ENCODE data around the gene TEX19. TPM values are rescaled to one million over a fixed set of nuclear protein-coding genes. Genes with fewer than 3 reads are reported as not detected.

TEX19 gene
- polyA plus RNA-seq, 1 donor, result not detected

DNA sequence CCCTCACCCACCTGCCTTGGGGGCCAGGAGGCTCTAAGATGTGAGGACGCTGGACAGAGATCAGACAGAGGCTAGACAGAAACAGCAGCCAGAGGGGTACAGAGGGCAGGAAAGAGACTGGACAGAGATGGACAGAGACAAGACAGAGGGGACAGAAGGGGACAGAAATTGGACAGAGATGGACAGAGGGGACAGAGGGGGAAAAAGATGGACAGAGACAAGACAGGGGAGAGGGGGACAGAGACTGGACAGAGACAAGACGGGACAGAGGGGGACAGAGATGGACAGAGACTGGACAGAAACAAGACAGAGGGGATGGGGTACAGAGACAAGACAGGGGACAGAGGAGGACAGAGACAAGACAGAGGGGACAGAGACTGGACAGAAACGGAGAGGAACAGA is 28.7 kb downstream of the TEX19 start:
- peaks cover 7% of the 10 kb centered on the region for H3K36me3 ChIP-seq (ENCODE audit: control insufficient read depth, insufficient read depth, low read length)
- peaks cover 9% of the 10 kb centered on the region for H3K4me1 ChIP-seq (ENCODE audit: control insufficient read depth, insufficient read depth, low read length)
- H3K9me3 ChIP-seq (ENCODE audit: control insufficient read depth, low read depth, low read length), result peaks cover 2% of the 10 kb centered on the region
- WGBS (ENCODE audit: insufficient coverage, low lambda C conversion rate), result 63% methylated on average over 1 of the region's 3 CpGs
- no peak for DNase-seq
- H3K27ac ChIP-seq (ENCODE audit: low read length), result no peak overlapping the region
- H3K4me3 ChIP-seq (ENCODE audit: low read length), result no peak overlapping the region
- peaks cover 39% of the 10 kb centered on the region for H3K27me3 ChIP-seq (ENCODE audit: control insufficient read depth, insufficient read depth, low read length)

DNA sequence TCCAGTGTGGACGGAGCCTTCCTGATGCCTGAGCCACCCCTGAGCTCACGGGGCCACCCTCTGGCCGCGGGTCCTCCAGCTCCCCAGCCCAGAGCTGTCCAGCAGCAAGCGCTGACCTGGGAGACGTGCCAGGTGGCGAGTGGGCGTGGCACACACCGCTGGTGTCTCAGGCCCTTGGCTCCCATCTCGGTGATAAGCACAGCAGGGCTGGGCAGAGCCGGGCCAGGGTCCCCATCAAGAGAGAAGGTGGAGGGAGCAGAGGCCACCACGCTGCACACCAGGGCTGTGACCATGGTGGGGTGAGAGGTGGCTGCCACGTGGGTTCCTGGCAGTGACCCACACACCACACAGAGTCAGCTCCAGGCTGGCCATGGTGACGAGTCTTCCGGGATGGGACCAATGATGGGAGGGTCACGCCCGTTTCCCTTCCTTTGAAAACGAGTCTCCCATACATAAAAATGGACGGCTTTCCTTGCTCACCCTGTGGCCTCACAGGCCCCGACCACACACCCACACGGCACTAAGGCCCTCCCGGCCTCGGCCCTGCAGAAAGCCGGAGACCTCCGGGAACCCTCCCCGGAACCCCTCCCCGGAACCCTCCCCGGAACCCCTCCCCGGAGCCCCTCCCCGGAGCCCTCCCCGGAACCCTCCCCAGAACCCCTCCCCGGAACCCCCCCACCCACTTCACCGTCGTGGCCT is 29.3 kb downstream of the TEX19 start:
- WGBS (ENCODE audit: insufficient coverage, low lambda C conversion rate), result no CpG with 5 or more reads among the region's 34 CpGs
- H3K4me1 ChIP-seq (ENCODE audit: control insufficient read depth, insufficient read depth, low read length), result peaks cover 9% of the 10 kb centered on the region
- no peak for DNase-seq

DNA sequence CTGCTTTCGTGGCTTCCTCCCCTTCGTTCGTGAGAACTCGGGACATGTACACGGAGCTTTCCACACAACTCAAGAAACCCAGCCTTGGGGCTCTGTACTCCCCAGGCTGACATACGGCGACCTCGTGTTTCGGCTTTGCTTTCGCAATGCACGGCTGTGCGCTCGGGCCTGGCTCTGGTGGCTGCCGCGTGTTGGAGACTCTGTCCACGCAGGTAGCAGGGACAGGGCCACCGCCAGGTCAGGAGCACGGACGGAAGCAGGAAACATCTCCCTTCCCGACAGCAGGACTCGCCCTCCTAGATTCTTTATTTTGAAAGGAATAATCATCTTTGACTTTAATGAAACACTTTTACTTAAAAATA is 29.9 kb downstream of the TEX19 start:
- H3K27ac ChIP-seq (ENCODE audit: low read length), result no peak overlapping the region
- peaks cover 2% of the 10 kb centered on the region for H3K9me3 ChIP-seq (ENCODE audit: control insufficient read depth, low read depth, low read length)
- H3K36me3 ChIP-seq (ENCODE audit: control insufficient read depth, insufficient read depth, low read length), result peaks cover 18% of the 10 kb centered on the region
- no peak for DNase-seq
- H3K4me3 ChIP-seq (ENCODE audit: low read length), result no peak overlapping the region
- no CpG with 5 or more reads among the region's 21 CpGs for WGBS (ENCODE audit: insufficient coverage, low lambda C conversion rate)
- peaks cover 36% of the 10 kb centered on the region for H3K27me3 ChIP-seq (ENCODE audit: control insufficient read depth, insufficient read depth, low read length)
- H3K4me1 ChIP-seq (ENCODE audit: control insufficient read depth, insufficient read depth, low read length), result peaks cover 9% of the 10 kb centered on the region

More for the DNA sequence above, 29.3 kb downstream of the TEX19 start:
- peaks cover 39% of the 10 kb centered on the region for H3K27me3 ChIP-seq (ENCODE audit: control insufficient read depth, insufficient read depth, low read length)
- peaks cover 2% of the 10 kb centered on the region for H3K9me3 ChIP-seq (ENCODE audit: control insufficient read depth, low read depth, low read length)
- H3K36me3 ChIP-seq (ENCODE audit: control insufficient read depth, insufficient read depth, low read length), result peaks cover 14% of the 10 kb centered on the region
- H3K4me3 ChIP-seq (ENCODE audit: low read length), result no peak overlapping the region
- no peak overlapping the region for H3K27ac ChIP-seq (ENCODE audit: low read length)

DNA sequence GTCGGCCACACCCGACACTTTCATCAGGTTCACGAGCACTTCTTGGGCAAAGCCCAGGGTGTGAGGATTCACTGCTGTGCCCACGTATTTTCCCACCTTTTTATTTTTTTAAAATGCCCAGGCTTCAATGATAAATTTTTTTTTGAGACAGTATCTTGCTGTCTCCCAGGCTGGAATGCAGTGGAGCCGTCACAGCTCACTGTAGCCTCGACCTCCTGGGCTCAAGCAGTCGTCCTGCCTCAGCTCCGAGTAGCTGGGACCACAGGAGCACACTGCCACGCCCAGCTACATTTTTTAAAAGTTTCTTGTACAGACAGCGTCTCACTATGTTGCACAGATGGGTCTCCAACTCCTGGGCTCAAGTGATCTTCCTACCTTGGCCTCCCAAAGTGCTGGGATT is 30.3 kb downstream of the TEX19 start:
- peaks cover 2% of the 10 kb centered on the region for H3K9me3 ChIP-seq (ENCODE audit: control insufficient read depth, low read depth, low read length)
- 100% methylated on average over 1 of the region's 10 CpGs for WGBS (ENCODE audit: insufficient coverage, low lambda C conversion rate)
- no peak overlapping the region for H3K27ac ChIP-seq (ENCODE audit: low read length)
- no peak overlapping the region for H3K4me3 ChIP-seq (ENCODE audit: low read length)
- peaks cover 21% of the 10 kb centered on the region for H3K36me3 ChIP-seq (ENCODE audit: control insufficient read depth, insufficient read depth, low read length)
- no peak for DNase-seq
- peaks cover 9% of the 10 kb centered on the region for H3K4me1 ChIP-seq (ENCODE audit: control insufficient read depth, insufficient read depth, low read length)
- H3K27me3 ChIP-seq (ENCODE audit: control insufficient read depth, insufficient read depth, low read length), result peaks cover 31% of the 10 kb centered on the region

DNA sequence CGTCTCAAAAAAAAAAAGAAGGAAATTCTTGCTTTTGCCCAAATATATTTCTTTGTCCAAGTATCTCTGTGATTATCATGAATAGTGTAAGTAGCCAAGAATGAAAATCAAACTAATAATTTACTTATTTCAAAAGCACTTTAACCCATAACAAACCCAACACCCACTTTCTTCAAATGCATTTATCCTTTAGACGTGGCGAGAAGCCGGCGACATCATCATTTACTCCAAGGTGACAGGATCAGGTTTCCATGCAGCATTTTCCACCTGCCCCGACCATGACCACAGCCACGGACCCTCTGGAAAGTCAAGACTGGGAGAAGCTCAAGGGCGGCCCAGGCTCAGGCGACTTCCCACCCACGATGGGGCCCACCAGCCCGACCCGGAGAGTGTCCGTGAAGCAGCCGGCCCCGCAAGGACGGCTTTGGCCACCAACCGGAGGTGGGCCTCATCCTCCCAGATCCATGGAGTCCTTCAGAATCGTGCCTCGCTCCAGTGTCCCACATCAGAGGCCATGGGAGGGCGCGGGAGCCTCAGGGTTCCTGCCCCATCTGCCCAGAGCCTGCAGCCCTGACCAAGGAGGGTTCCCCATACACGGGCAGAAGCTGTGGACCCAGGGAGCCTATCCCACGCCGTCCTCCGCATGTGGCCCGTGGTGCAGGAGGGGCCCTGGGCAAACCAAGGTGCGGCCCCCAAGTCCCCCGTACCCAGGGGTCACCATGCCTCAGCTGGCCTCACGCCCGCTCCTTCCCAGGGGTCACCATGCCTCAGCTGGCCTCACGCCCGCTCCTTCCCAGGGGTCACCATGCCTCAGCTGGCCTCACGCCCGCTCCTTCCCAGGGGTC is 31.2 kb downstream of the TEX19 start:
- Histone ChIP-seq H3K9me3 (ENCODE audit: control insufficient read depth, low read depth, low read length) (peaks cover 2% of the 10 kb centered on the region), H3K4me3 (ENCODE audit: low read length) (no peak overlapping the region), H3K4me1 (ENCODE audit: control insufficient read depth, insufficient read depth, low read length) (peaks cover 9% of the 10 kb centered on the region), H3K27me3 (ENCODE audit: control insufficient read depth, insufficient read depth, low read length) (peaks cover 23% of the 10 kb centered on the region), H3K27ac (ENCODE audit: low read length) (no peak overlapping the region), H3K36me3 (ENCODE audit: control insufficient read depth, insufficient read depth, low read length) (peaks cover 25% of the 10 kb centered on the region)
- no peak for DNase-seq
- no CpG with 5 or more reads among the region's 34 CpGs for WGBS (ENCODE audit: insufficient coverage, low lambda C conversion rate)

DNA sequence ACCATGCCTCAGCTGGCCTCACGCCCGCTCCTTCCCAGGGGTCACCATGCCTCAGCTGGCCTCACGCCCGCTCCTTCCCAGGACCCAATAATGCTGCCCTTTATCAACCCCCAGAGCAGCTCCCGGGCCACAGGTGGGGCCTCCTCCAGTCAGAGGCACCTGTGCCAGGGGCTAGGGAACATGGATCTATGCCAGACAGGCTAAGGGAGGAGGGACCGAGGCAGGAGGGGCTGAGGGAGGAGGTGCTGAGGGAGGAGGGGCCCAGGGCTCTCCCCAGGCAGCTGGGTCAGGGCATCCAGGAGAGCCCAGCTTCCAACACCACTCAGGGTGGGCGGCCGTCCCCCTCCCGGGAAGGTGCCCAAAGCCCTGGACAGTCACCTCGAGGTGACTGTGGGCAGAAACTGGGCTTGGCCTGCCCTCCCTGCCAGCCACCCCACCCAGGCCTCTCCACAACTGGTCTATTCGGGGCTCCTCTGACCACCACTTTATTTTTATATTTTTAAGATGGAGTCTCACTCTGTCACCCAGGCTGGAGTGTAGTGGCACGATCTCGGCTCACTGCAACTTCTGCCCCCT is 31.9 kb downstream of the TEX19 start:
- no CpG with 5 or more reads among the region's 13 CpGs for WGBS (ENCODE audit: insufficient coverage, low lambda C conversion rate)
- H3K9me3 ChIP-seq (ENCODE audit: control insufficient read depth, low read depth, low read length), result peaks cover 2% of the 10 kb centered on the region
- no peak overlapping the region for H3K27ac ChIP-seq (ENCODE audit: low read length)
- no peak for DNase-seq
- peaks cover 17% of the 10 kb centered on the region for H3K27me3 ChIP-seq (ENCODE audit: control insufficient read depth, insufficient read depth, low read length)
- peaks cover 9% of the 10 kb centered on the region for H3K4me1 ChIP-seq (ENCODE audit: control insufficient read depth, insufficient read depth, low read length)
- H3K4me3 ChIP-seq (ENCODE audit: low read length), result no peak overlapping the region
- H3K36me3 ChIP-seq (ENCODE audit: control insufficient read depth, insufficient read depth, low read length), result peaks cover 26% of the 10 kb centered on the region

DNA sequence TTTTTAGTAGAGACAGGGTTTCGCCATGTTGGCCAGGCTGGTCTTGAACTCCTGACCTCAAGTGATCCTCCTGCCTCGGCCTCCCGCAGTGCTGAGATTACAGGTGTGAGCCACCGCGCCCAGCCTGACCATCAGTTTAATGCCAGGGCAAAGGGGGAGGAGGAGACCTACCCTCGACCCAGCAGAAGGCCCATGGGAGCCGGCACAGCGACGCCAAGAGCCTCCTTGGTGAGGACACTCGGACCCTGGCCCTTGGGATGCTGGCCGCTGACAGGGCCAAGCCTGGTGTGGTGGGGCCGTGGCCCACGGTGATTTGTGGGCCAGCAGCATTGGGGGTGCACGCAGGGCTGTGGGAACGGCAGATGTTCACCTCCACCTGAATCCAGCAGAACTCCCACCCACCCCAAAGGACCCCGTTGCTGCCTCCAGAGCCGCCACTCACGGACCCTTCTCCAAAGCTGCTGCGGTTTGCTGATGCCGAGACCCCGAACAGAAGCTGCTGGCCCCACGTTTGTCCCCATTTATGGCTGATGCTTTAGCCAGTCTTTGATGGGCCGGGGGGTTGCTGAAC is 32.5 kb downstream of the TEX19 start:
- no peak overlapping the region for H3K4me3 ChIP-seq (ENCODE audit: low read length)
- peaks cover 2% of the 10 kb centered on the region for H3K9me3 ChIP-seq (ENCODE audit: control insufficient read depth, low read depth, low read length)
- peaks cover 26% of the 10 kb centered on the region for H3K36me3 ChIP-seq (ENCODE audit: control insufficient read depth, insufficient read depth, low read length)
- no peak for DNase-seq
- H3K4me1 ChIP-seq (ENCODE audit: control insufficient read depth, insufficient read depth, low read length), result peaks cover 8% of the 10 kb centered on the region
- WGBS (ENCODE audit: insufficient coverage, low lambda C conversion rate), result no CpG with 5 or more reads among the region's 23 CpGs
- H3K27ac ChIP-seq (ENCODE audit: low read length), result no peak overlapping the region
- peaks cover 13% of the 10 kb centered on the region for H3K27me3 ChIP-seq (ENCODE audit: control insufficient read depth, insufficient read depth, low read length)

DNA sequence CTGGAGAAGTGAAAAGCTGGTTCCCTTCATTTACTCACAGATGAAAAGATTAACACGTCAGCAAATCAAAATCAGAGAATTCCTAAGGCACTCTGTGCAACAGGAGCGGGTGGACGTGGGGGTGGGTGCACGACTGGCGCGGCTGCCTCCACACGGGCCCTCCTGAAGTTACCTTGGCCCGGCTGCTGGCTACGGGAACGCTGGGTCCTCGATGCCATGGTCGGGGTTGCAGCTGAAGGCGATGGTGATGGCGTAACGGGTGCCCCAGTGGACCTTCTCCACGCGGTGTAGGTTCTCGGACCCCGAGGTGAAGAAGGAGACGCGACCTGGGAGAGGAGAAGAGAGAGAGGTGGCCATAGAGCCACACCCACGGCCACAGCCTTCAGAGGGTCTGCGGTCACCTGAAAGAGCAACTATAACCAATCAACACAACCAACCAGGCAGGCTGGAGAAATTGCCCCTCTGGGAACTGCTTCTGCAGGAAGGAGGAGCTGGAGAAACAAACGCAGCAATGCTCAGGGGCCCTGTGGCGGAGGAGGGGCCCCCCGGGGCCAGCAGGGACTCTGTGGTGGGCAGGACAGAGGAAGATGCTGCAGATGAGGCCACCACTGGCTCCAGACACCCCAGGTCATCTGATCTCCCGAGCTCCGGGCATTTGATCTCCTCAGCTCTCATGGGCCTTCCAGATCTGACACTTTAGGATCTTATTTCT is 33.3 kb downstream of the TEX19 start:
- peaks cover under 1% of the 10 kb centered on the region for H3K4me1 ChIP-seq (ENCODE audit: control insufficient read depth, insufficient read depth, low read length)
- WGBS (ENCODE audit: insufficient coverage, low lambda C conversion rate), result no CpG with 5 or more reads among the region's 28 CpGs
- H3K36me3 ChIP-seq (ENCODE audit: control insufficient read depth, insufficient read depth, low read length), result peaks cover 26% of the 10 kb centered on the region
- H3K27ac ChIP-seq (ENCODE audit: low read length), result no peak overlapping the region
- H3K9me3 ChIP-seq (ENCODE audit: control insufficient read depth, low read depth, low read length), result peaks cover 2% of the 10 kb centered on the region
- H3K4me3 ChIP-seq (ENCODE audit: low read length), result no peak overlapping the region
- H3K27me3 ChIP-seq (ENCODE audit: control insufficient read depth, insufficient read depth, low read length), result peaks cover 6% of the 10 kb centered on the region
- no peak for DNase-seq

DNA sequence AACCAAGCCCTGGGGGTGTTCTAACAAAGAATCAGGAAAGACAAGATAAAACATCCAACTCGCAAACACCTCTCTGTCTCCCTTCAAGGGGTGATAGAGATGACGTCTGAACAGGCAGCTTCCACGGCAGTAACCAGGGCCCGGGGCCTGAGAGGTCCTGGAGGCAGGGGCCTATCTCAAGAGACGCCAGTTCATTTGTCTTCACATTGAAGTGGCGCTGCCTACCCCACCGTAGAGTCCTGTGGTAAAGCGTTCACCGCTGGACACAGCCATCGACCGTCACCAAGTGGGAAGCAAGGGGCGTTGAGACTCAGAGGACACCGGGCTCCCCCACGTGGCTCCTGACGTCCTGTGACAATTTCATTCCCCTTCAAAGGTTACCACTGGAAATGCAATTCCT is 33.9 kb downstream of the TEX19 start:
- no peak overlapping the region for H3K27ac ChIP-seq (ENCODE audit: low read length)
- peaks cover 28% of the 10 kb centered on the region for H3K36me3 ChIP-seq (ENCODE audit: control insufficient read depth, insufficient read depth, low read length)
- no peak overlapping the region for H3K4me3 ChIP-seq (ENCODE audit: low read length)
- H3K27me3 ChIP-seq (ENCODE audit: control insufficient read depth, insufficient read depth, low read length), result peaks cover 2% of the 10 kb centered on the region
- no CpG with 5 or more reads among the region's 15 CpGs for WGBS (ENCODE audit: insufficient coverage, low lambda C conversion rate)
- no peaks in the 10 kb centered on the region for H3K4me1 ChIP-seq (ENCODE audit: control insufficient read depth, insufficient read depth, low read length)
- H3K9me3 ChIP-seq (ENCODE audit: control insufficient read depth, low read depth, low read length), result peaks cover 2% of the 10 kb centered on the region
- DNase-seq, result no peak

DNA sequence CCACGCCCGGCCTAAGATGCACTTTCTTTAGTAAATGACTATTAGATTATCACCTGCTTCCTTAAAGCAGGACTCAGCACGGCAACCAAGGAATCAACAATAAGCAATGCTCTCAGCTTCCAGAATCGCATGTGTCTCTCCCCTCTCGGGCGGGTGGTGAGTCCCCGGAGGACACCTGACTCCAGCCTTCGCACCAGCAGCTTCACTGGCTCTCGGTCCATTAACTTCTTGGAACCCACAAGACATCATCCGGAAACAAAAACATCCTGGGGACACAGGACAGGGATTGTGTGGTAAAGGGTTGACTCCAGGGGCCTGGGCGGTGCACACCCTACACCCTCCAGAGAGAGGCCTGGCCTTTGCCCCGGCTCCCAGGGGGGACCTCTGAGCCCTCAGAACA is 35.2 kb downstream of the TEX19 start:
- Histone ChIP-seq H3K4me3 (ENCODE audit: low read length) (no peak overlapping the region), H3K9me3 (ENCODE audit: control insufficient read depth, low read depth, low read length) (no peaks in the 10 kb centered on the region), H3K36me3 (ENCODE audit: control insufficient read depth, insufficient read depth, low read length) (peaks cover 30% of the 10 kb centered on the region), H3K27me3 (ENCODE audit: control insufficient read depth, insufficient read depth, low read length) (no peaks in the 10 kb centered on the region), H3K4me1 (ENCODE audit: control insufficient read depth, insufficient read depth, low read length) (no peaks in the 10 kb centered on the region), H3K27ac (ENCODE audit: low read length) (no peak overlapping the region)
- DNase-seq, result no peak
- no CpG with 5 or more reads among the region's 12 CpGs for WGBS (ENCODE audit: insufficient coverage, low lambda C conversion rate)

All from large intestine (tissue), 3 donors.